Activated effector memory CD4-positive, alpha-beta T cell treated with Interleukin-2 at 50 U/mL for 16 hours (primary cell): ENCODE data around the gene CFAP74.
"Not testable (repeated sequence)": the region's sequence is repeated elsewhere in the genome, so short reads cannot be mapped to it uniquely, and the experiment has no call there.

Source experiments
- DNase-seq: peaks from one replicate; pipeline ENCODE4 v3.0.0-alpha.2; 2020

The CFAP74 gene

GRCh38 chr1:1986451-1987141 is 17.0 kb downstream of the CFAP74 start:
- DNase-seq, result no peak

- DNase-seq, result no peak
Measured at GRCh38 chr1:1985375-1986050, 18.1 kb downstream of the CFAP74 start.

- DNase-seq, result no peak
Measured at GRCh38 chr1:1984560-1985070, 19.0 kb downstream of the CFAP74 start.

- no peak for DNase-seq
Measured at GRCh38 chr1:1982379-1983232, 21.0 kb downstream of the CFAP74 start.

- not testable (repeated sequence) for DNase-seq
Measured at GRCh38 chr1:1981631-1982327, 21.8 kb downstream of the CFAP74 start.

- DNase-seq, result no peak
Measured at GRCh38 chr1:1981142-1981500, 22.5 kb downstream of the CFAP74 start.

- no peak for DNase-seq
Measured at GRCh38 chr1:1980467-1981141, 23.0 kb downstream of the CFAP74 start.

- DNase-seq, result no peak
Measured at GRCh38 chr1:1979482-1980165, 24.0 kb downstream of the CFAP74 start.

- DNase-seq, result not testable (repeated sequence)
Measured at GRCh38 chr1:1978690-1979481, 24.7 kb downstream of the CFAP74 start.

- DNase-seq, result no peak
Measured at GRCh38 chr1:1978108-1978507, 25.5 kb downstream of the CFAP74 start.

GRCh38 chr1:1976031-1976430 is 27.6 kb downstream of the CFAP74 start:
- no peak for DNase-seq

- no peak for DNase-seq
Measured at GRCh38 chr1:1975535-1975934, 28.1 kb downstream of the CFAP74 start.

GRCh38 chr1:1974834-1975233 is 28.8 kb downstream of the CFAP74 start:
- DNase-seq, result no peak

- no peak for DNase-seq
Measured at GRCh38 chr1:1973716-1974642, 29.6 kb downstream of the CFAP74 start.

- no peak for DNase-seq
Measured at GRCh38 chr1:1972976-1973715, 30.4 kb downstream of the CFAP74 start.

- no peak for DNase-seq
Measured at GRCh38 chr1:1971688-1972087, 31.9 kb downstream of the CFAP74 start.

GRCh38 chr1:1971017-1971416 is 32.6 kb downstream of the CFAP74 start:
- DNase-seq, result no peak

GRCh38 chr1:1969953-1970716 is 33.5 kb downstream of the CFAP74 start:
- DNase-seq, result no peak
